ENCODE measurements around the gene APBA2.

- TF ChIP-seq EZH2 (IDR thresholded peaks at IDR 0.05) (no peak), EZH2phosphoT487 (IDR thresholded peaks at IDR 0.05) (no peak)
- TF ChIP-seq, protein P1, sequence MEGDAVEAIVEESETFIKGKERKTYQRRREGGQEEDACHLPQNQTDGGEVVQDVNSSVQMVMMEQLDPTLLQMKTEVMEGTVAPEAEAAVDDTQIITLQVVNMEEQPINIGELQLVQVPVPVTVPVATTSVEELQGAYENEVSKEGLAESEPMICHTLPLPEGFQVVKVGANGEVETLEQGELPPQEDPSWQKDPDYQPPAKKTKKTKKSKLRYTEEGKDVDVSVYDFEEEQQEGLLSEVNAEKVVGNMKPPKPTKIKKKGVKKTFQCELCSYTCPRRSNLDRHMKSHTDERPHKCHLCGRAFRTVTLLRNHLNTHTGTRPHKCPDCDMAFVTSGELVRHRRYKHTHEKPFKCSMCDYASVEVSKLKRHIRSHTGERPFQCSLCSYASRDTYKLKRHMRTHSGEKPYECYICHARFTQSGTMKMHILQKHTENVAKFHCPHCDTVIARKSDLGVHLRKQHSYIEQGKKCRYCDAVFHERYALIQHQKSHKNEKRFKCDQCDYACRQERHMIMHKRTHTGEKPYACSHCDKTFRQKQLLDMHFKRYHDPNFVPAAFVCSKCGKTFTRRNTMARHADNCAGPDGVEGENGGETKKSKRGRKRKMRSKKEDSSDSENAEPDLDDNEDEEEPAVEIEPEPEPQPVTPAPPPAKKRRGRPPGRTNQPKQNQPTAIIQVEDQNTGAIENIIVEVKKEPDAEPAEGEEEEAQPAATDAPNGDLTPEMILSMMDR (IDR thresholded peaks at IDR 0.05) = no peak
Measured at GRCh38 chr15:28904003-28904402, 18.2 kb downstream of the APBA2 start.
